Measurements from ENCODE around the gene IBTK. TPM values are rescaled to one million over a fixed set of nuclear protein-coding genes. Genes with fewer than 3 reads are reported as not detected.

The IBTK gene
- total RNA-seq, 4 donors from 2014 or later, result 26.2 to 38.6 (median 27.2) TPM

- TF ChIP-seq EP300 (IDR thresholded peaks at IDR 0.05) (no peak), POLR2A (IDR thresholded peaks at IDR 0.05; ENCODE audit: low read depth) (no peak), CTCF (IDR thresholded peaks at IDR 0.05) (no peak), POLR2AphosphoS5 (IDR thresholded peaks at IDR 0.05) (no peak)
- peaks cover 13 to 23% (median 17%) of the 10 kb centered on the region in 4 donors for H3K4me1 ChIP-seq
- no peak overlapping the region for H3K27ac ChIP-seq (replicated peaks in 1 of 4)
- no peak overlapping the region for H3K4me3 ChIP-seq
- DNase-seq (ENCODE audit: extremely low spot score), result no peak
- intact Hi-C loops (cut with DNase I), result no loop called here
- no peaks in the 10 kb centered on the region for H3K27me3 ChIP-seq
- H3K36me3 ChIP-seq, result no peaks in the 10 kb centered on the region
- no peaks in the 10 kb centered on the region for H3K9me3 ChIP-seq
These were observed 101.6 kb downstream of the IBTK start for GRCh38 chr6:82145926-82146452.

- no peak for TF ChIP-seq POLR2A (IDR thresholded peaks at IDR 0.05; ENCODE audit: low read depth)
- no peak for TF ChIP-seq EP300 (IDR thresholded peaks at IDR 0.05)
- peak in 1 of 2 donors; percentile 5 for TF ChIP-seq POLR2AphosphoS5 (IDR thresholded peaks at IDR 0.05)
- TF ChIP-seq CTCF (IDR thresholded peaks at IDR 0.05), result no peak
- Histone ChIP-seq H3K9me3 (no peaks in the 10 kb centered on the region), H3K27ac (replicated peaks in 1 of 4) (peak overlapping the region in 3 of 4 donors; percentile 7 to 45 (median 41)), H3K4me3 (no peak overlapping the region), H3K4me1 (peaks cover 13 to 23% (median 17%) of the 10 kb centered on the region in 4 donors), H3K36me3 (no peaks in the 10 kb centered on the region), H3K27me3 (no peaks in the 10 kb centered on the region)
- no peak for DNase-seq (ENCODE audit: extremely low spot score)
- WGBS, result 21% methylated on average over 5 of the region's 5 CpGs
- intact Hi-C loops (cut with DNase I), result no loop called here
These were observed 102.6 kb downstream of the IBTK start for GRCh38 chr6:82144852-82145340.

GRCh38 chr6:82144007-82144851, 103.3 kb downstream of the IBTK start:
- intact Hi-C loops (cut with DNase I), result no loop called here
- peak overlapping the region; percentile 7 to 45 (median 34) for H3K27ac ChIP-seq (replicated peaks in 1 of 4)
- TF ChIP-seq EP300 (IDR thresholded peaks at IDR 0.05) (no peak), POLR2AphosphoS5 (IDR thresholded peaks at IDR 0.05) (peak in 1 of 2 donors; percentile 11), CTCF (IDR thresholded peaks at IDR 0.05) (no peak)
- WGBS, result 32% methylated on average over 8 of the region's 8 CpGs
- no peaks in the 10 kb centered on the region for H3K27me3 ChIP-seq
- H3K36me3 ChIP-seq, result no peaks in the 10 kb centered on the region
- H3K4me1 ChIP-seq, result peaks cover 13 to 23% (median 17%) of the 10 kb centered on the region in 4 donors
- DNase-seq (ENCODE audit: extremely low spot score), result no peak
- H3K4me3 ChIP-seq, result no peak overlapping the region
- no peaks in the 10 kb centered on the region for H3K9me3 ChIP-seq

- Histone ChIP-seq H3K4me1 (peaks cover 13 to 23% (median 17%) of the 10 kb centered on the region in 4 donors), H3K36me3 (no peaks in the 10 kb centered on the region), H3K27ac (replicated peaks in 1 of 4) (no peak overlapping the region), H3K9me3 (no peaks in the 10 kb centered on the region), H3K27me3 (no peaks in the 10 kb centered on the region), H3K4me3 (no peak overlapping the region)
- TF ChIP-seq POLR2A (IDR thresholded peaks at IDR 0.05; ENCODE audit: low read depth) (no peak), EP300 (IDR thresholded peaks at IDR 0.05) (no peak), CTCF (IDR thresholded peaks at IDR 0.05) (no peak), POLR2AphosphoS5 (IDR thresholded peaks at IDR 0.05) (no peak)
- DNase-seq (ENCODE audit: extremely low spot score), result no peak
- WGBS, result 91% methylated on average over 10 of the region's 10 CpGs
- intact Hi-C loops (cut with DNase I), result no loop called here
These were observed 104.5 kb downstream of the IBTK start for GRCh38 chr6:82143041-82143481.

Data from esophagus muscularis mucosa (tissue), 4 donors.